ENCODE measurements around the gene TBRG1.
A peak's percentile ranks its signal among the peaks of the same experiment; 100 is the strongest.

TBRG1 gene

DNA sequence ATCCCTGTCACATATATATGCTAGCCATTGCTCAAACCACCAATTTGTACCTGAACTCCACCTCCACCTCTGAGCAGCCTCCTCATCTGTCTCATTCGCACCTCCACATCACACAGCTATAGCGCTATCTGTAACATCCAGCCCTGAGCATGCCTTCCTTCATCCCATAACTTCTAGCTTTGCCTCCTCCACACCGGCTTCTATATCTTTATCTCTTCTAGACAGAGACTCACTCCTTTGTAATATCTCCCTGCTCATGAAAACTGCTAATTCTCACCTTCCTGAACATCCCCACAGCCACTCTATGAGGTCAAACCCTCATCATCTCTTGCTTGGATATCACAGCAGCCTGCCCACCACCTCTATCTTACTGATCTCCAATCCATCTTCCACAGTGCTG is 44.9 kb downstream of the TBRG1 start:
- DNase-seq, result no peak

DNA sequence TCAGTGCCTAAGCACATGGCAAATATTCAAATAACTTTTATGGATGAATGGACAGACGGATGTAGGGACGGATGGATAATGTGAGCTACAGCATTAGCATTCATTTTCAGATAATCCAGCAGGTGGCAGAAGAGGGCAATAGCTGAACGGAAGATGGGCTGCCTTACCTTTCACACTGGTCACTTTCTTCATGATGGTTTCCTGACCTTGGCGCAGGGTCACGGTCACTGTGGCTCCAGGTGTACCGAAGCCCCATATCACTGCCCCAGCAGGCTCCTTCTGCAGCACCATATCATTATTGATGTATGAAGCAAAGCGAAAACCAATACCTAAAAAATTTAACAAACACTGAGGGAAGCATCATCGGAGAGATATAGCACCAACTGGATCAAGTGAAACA is 46.5 kb downstream of the TBRG1 start:
- peak; percentile 37 for DNase-seq

DNA sequence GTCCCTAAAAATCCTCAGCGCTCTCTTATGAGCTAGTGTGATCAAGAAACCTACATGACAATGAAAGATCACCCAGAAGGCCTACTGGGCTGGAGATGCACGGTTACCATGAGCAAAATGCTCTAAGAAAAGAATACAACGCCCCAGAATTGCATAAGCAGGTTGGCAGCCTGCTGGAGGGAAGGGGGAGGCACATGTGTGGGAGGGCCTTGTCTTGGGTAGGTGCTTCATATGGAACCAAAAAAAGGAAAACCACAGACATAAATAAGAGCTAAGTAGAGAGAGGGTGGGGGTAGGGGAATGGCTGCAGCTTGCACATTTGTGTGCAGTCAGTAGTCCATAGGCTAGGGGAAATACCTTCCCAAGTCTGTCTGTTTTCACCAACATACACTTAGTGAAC is 48.1 kb downstream of the TBRG1 start:
- peak; percentile 46 for DNase-seq

DNA sequence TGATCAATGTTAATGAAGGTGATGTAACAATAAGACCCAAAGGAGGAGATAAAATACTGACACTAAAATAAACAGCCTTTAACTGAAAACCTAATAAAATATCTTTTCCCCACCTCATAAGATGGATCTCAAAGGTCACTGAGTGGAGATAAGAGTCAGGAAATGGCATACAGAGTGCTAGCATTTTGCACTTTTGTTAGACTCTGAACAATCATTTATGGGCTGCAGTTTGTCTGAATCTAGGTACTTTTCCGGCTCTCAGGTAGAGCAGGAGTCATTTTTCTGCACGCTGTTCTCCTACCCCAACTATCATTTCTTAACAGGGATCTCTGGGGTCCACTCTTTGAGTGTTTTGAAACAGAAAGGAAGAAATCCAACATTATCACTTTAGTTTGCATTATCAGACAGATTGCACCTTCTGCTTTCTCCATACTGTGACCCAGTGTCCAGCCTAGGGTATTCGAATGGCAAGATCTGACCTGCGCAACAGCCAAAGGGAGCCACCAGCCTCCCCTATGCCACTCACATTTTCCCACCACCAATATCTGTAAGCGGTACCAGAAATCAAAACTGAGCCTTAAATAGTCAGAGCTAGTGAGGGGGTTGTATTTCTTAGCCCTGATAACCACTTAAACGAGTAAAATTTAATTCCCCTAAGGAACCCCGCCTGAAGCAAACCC is 50.0 kb downstream of the TBRG1 start:
- DNase-seq, result no peak

DNA sequence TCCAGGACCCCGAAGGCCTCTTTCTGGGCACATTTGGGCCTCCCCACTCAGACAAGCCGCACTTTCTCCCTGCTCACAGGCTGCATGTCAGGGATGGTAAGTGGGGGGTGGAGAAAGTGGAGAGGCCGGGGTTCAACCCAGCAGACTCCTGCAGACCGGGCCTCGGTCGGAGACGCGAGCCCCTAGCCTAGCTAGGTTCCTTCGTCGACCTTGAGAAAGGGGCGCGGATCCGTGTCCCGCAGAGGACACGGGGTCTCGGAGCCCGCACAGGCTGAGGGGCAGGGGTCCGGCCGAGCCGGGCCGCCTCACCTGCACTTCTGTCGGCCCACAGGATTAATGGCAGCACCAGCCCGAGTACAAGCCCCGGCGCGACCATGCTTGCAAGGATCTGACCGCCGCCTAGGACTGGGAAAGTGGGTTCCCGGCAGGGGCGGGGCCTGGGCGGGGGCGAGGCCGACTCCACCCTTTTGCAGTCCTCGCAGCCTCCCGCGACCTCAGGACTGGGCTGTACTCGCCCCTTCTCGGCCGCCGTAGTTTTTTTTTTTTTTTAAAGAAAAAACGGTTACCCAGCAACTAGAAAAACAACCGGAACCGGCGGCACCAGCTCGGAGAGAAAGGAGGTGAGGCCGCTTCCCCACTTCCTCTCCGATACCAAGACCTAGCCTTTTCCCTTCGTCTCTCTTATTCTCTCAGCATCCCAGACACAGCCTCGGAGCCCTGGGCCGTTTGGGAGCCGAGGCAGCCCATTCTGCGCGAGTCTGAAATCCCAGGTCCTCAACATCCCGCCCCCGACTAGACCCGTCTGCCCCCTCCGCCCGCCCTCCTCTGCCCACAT is 50.9 kb downstream of the TBRG1 start, which contains the start of the genes SIAE and SPA17:
TSS of gene SIAE (minus strand) at position 407 of the 835 bp plus-strand sequence. CDS start at position 376, 31 bp downstream.
TSS of gene SPA17 (plus strand) at position 572 of the 835 bp plus-strand sequence. CDS start 1,361 bp downstream, outside the sequence.
- DNase-seq, result peak; percentile 81

DNA sequence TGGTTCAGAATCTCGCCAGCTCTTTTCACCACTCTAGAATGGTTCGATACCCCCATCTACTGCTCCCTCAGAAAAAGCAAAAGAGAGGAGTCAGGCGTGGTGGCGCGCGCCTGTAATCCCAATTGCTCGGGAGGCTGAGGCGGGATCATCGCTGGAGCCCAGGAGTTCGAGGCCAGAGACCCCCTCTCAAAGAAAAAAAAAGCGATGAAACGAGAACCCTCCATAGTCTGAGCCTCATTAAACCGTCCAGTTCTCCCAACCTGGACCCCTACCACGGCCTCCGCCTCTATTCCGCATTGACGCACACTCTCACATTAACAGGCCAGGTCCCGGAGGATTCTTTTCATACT is 51.5 kb downstream of the TBRG1 start:
- DNase-seq, result no peak

DNA sequence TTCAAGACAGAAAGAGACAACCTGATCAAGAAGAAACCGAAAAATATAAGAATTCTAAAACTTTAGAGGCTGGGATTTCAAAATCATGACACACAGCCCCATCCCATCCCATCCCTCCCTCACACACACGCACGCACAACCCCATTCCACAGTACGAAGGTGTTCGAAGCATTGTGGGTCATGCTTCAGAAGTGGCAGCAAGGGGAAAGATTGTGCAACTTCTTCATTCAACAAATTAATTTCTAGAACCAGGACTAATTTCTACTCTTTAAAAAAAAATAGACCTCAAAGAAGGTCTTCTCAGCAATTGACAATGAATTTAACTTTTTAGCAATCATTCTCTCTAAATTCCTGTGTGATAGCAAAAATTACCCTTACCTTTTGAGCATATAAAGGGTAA is 51.9 kb downstream of the TBRG1 start:
- DNase-seq, result no peak

DNA sequence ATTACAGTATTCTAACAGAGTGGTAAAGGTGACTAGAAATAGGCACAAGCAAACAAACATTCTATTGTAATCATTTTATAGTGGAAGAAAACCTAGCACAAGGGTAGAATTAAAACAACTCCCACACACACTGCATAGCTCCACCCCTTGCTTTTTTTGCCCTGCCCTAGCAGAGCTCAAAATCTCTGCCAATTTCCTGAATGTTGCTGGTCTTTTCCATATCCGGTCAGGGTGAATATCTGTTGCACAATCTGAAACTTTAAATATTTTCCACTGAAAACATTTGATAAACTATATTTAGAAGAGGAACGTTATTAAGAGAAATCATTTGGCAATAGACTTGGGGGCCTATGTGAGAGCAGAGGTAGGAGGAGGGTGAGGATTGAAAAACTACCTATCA is 53.7 kb downstream of the TBRG1 start:
- DNase-seq, result no peak

DNA sequence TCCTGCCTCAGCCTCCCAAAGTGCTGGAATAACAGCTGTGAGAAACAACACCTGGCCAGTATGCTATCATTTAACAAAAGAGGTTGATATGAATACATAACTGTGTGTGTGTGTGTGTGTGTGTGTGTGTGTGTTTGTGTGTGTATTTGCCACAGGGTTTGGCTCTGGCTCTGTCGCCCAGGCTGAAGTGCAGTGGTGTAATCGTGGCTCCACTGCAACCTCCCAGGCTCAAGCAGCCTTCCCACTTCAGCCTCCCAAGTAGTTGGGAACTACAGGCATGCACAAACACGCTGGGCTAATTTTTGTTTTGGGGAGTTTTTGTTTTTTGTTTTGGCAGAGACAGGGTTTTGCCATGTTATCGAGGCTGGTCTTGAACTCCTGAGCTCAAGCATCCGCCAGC is 55.8 kb downstream of the TBRG1 start:
- no peak for DNase-seq

DNA sequence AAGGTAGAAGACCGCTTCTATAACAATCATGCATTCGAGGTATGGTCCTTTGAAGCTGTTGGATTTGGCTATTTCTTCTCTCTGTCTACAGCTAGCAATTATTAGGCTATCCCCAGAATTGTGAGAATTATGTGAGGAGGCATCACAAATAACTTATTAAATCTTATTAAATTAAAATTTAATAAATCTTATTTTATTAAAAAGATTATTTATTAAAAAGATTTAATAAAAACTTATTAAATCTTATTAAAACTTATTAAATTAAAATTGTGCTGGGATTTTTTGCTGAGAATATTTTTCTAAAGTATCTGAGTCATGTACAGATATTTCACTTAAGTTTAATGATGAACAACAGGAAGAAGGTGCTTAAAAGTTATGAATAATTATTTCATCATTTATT is 58.8 kb downstream of the TBRG1 start:
- no peak for DNase-seq

DNA sequence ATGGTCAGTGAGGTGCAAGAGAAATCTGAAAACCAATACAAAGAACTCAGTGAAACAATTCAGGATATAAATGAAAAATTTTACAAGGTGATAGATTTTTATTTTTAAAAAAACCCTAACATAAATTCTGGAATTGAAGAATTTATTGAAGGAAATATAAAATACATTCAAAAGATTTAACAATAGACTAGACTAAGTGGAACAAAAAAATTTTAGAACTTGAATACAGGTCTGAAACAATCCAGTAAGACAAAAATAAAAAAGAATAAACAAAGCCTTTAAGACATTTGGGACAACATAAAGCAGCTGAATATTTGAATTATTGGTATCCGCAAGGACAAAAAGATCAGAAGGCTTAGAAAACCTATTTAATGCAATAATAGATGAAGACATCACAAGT is 59.8 kb downstream of the TBRG1 start:
- DNase-seq, result no peak
